Left hindlimb (tissue), 1 donor: ENCODE results near the gene ABL1.

Experiments used
- DNase-seq: peaks from one replicate; pipeline ENCODE4 v3.0.0-alpha.2; 2018

ABL1 gene

DNA sequence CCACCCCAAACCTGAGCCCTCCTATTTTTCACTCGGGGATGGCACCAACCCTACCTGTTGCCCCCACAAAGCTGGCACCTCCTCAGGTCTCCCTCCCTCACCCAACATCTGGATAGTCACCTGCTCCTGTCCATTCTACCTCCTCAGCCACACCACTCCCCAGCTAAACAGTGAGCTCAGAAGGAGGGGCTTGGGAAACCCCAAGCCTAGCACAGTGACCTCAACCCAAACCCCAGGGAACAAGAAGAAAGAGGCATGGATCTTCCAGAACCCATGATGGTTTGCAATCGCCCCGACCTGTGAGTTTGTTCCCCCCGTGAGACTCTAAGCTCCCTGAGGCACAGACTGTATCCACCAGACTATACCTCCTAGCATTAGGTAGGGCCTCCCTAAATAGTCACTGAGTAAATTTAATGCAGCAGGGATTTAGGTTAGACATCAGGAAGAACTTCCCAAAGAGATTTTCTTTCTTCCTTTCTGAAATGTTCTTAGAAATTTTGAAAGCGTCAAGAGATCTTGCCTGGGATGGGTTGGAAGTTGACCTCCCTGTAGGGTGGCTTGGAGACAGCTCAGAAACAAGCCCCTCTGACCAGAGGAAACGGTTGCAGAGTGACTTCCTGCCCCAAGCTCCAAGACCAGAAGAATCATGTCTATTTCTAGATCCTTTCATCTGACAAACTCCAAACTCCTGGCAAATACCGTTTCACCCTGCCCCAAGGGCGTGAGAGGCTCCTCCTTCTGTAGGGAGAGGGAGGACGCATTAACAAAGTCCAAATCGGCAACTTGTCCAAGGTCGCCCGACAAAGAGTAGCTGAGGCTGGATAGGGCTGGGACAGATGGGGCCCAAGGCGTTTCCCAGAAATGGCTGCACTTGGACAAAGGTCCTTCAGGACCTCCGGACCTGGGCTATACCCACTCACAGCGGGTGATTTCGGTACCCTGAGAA lies 99.9 kb downstream of the ABL1 start:
- no peak for DNase-seq

DNA sequence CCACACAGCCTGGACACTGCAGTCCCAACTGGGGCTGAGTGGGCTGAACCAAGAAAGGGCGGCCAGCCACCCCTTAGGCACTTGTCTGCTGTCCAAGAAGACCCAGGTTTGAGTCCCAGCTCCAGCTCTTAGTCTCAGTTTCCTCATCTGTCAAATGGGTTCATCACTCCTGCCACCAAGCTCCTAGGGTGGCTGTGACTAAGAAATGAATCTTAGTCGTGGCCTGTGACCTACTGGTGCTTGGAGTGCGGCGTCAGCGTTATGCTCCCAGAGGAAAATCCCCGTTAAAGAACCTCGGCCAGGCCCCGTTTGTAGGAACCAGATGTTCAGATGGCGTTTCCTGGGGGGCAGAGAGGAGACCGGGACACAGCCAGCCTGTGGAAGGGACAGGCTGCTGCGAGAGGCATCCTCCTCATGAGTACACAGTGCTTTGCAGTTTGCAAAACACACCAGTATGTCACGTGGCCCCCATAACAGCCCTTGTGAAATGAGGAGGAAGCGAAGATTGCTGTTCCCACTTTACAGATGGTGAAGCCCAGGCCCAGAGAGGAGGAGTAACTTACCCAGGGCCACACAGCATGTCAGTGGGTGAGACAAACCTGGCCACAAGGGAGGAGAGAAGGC lies 100.7 kb downstream of the ABL1 start:
- DNase-seq, result no peak

- DNase-seq, result no peak
These were observed 101.4 kb downstream of the ABL1 start for GRCh38 chr9:130936285-130937117.
